Colonic mucosa (tissue), 4 donors: ENCODE data around the gene TNS3. TPM values are rescaled to one million over a fixed set of nuclear protein-coding genes. Genes with fewer than 3 reads are reported as not detected.

Experiments used
- DNase-seq: peaks from one replicate; pipeline ENCODE4 v3.0.0-alpha.2; 2020
- H3K27ac ChIP-seq: fragments of 200-600 bp; one replicate; pipeline ENCODE4 v1.8.0; 2021
- H3K27me3 ChIP-seq: fragments of 200-600 bp; one replicate; pipeline ENCODE4 v1.8.0; 2021
- H3K36me3 ChIP-seq: fragments of 200-600 bp; one replicate; pipeline ENCODE4 v1.8.0; 2021
- H3K4me1 ChIP-seq: fragments of 200-600 bp; one replicate; pipeline ENCODE4 v1.8.0; 2021; ENCODE audit warnings: mild to moderate bottlenecking
- H3K4me3 ChIP-seq: fragments of 200-600 bp; one replicate; pipeline ENCODE4 v1.8.0; 2021
- H3K9ac ChIP-seq, 2 donors: one replicate each; pipeline ENCODE4 v1.7.0; 2013; ENCODE audit warnings: control low read depth in 2 of 2, low read depth in 2 of 2, low read length in 2 of 2
- H3K9me3 ChIP-seq: fragments of 200-600 bp; one replicate; pipeline ENCODE4 v1.8.0; 2021
- CTCF ChIP-seq: fragments of 200-600 bp; IDR thresholded peaks from one replicate; pipeline ENCODE4 v1.8.0; 2022; ENCODE audit warnings: antibody characterized with exemption, mild to moderate bottlenecking
- intact Hi-C: fragments of 100-400 bp; cut with DNase I; formaldehyde crosslinking; loops from one replicate; pipeline ENCODE4 v1.14.1; 2022
- total RNA-seq, 2 donors: library from RNA; stranded (reverse); fragmentation: NEBNext Ultra II Directional in 1 of 2; extraction: Animal tissue kit (Norgen Biotek cat#: 25700) in 1 of 2; gene quantifications; one replicate each; pipeline ENCODE4 v1.2.1, GENCODE V29; 2021
- donor health status: healthy.
- donor health status: DM: no; HTN: no; CAD: no.
- donor health status: DM: no; HTN: no; CAD: no.

The TNS3 gene
- total RNA-seq, 2 donors from 2014 or later: 41.1 to 58.2 TPM

- TF ChIP-seq CTCF: no peak
- H3K4me3 ChIP-seq: no peak overlapping the region
- H3K27ac ChIP-seq: peak overlapping the region; percentile 31
- H3K27me3 ChIP-seq: no peaks in the 10 kb centered on the region
- DNase-seq: no peak
- no peaks in the 10 kb centered on the region for H3K36me3 ChIP-seq
- no peaks in the 10 kb centered on the region for H3K9me3 ChIP-seq
- intact Hi-C loops: no loop called here
- peaks cover 17% of the 10 kb centered on the region for H3K4me1 ChIP-seq
- no peak overlapping the region for H3K9ac ChIP-seq
Measured at GRCh38 chr7:47358357-47358756, 223.6 kb downstream of the TNS3 start.

GRCh38 chr7:47357863-47358262 lies 224.0 kb downstream of the TNS3 start:
- TF ChIP-seq CTCF: no peak
- peak overlapping the region; percentile 45 for H3K27ac ChIP-seq

DNA sequence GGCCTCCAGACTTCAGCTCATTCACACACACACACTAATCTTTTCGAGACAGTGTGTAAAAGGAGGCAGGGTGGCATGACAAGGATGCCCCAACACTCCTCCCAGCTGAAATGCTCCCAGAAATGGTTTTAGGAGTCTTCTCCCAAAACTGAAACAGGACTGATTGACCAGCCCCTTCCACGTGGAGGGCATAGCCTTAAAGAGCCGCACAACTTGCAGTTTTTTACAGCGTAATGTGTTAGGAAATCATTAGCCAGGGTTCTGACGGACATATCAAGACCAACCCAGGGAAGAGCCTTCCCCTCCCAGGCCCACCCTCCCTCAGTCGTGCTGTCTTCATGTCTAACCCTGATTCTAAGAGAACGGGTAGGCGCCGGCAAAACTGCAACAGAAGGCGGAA lies 224.6 kb downstream of the TNS3 start:
- no peak for TF ChIP-seq CTCF
- Histone ChIP-seq H3K4me1 (peaks cover 17% of the 10 kb centered on the region), H3K9ac (peak overlapping the region in 1 of 2 donors; percentile 65), H3K9me3 (no peaks in the 10 kb centered on the region), H3K4me3 (no peak overlapping the region), H3K27me3 (no peaks in the 10 kb centered on the region), H3K27ac (peak overlapping the region; percentile 45), H3K36me3 (no peaks in the 10 kb centered on the region)
- DNase-seq: peak; percentile 62
- intact Hi-C loops: no loop called here

More at GRCh38 chr7:47357863-47358262, 224.0 kb downstream of the TNS3 start:
- Histone ChIP-seq H3K9me3 (no peaks in the 10 kb centered on the region), H3K9ac (peak overlapping the region in 1 of 2 donors; percentile 32), H3K27me3 (no peaks in the 10 kb centered on the region), H3K4me3 (no peak overlapping the region), H3K36me3 (no peaks in the 10 kb centered on the region), H3K4me1 (peaks cover 17% of the 10 kb centered on the region)
- no peak for DNase-seq
- intact Hi-C loops: no loop called here

- Histone ChIP-seq H3K4me3 (no peak overlapping the region), H3K27ac (no peak overlapping the region), H3K9me3 (no peaks in the 10 kb centered on the region), H3K36me3 (no peaks in the 10 kb centered on the region), H3K9ac (peak overlapping the region in 1 of 2 donors; percentile 41), H3K4me1 (peaks cover 17% of the 10 kb centered on the region), H3K27me3 (no peaks in the 10 kb centered on the region)
- intact Hi-C loops: no loop called here
- no peak for DNase-seq
- TF ChIP-seq CTCF: no peak
Measured at GRCh38 chr7:47356261-47356660, 225.7 kb downstream of the TNS3 start.

DNA sequence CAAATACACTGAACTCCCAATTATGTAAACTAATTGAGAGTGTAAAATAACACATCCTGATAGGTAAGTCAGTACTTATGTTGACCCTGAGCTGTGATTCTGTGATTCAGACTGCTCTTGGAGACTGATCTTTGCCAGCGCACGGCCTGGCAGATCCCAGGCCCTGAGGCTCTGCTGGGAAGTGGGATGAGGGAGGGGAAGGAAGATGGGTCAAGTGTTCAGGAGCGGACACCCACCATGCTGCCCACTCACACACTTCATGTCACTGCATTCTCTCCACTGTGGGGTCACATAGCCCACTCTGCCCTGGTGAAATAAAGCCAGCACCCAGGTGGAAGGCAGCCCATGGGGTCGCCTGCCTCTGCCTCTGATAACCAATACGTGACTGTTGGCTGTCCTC lies 226.2 kb downstream of the TNS3 start:
- DNase-seq: no peak
- H3K9me3 ChIP-seq: no peaks in the 10 kb centered on the region
- TF ChIP-seq CTCF: no peak
- peak overlapping the region in 1 of 2 donors; percentile 41 for H3K9ac ChIP-seq
- H3K36me3 ChIP-seq: no peaks in the 10 kb centered on the region
- no peaks in the 10 kb centered on the region for H3K27me3 ChIP-seq
- no peak overlapping the region for H3K27ac ChIP-seq
- no peak overlapping the region for H3K4me3 ChIP-seq
- peaks cover 17% of the 10 kb centered on the region for H3K4me1 ChIP-seq
- intact Hi-C loops: no loop called here
